Ascending aorta (tissue), 2 donors: Measurements from ENCODE around the gene MYH16. TPM values are rescaled to one million over a fixed set of nuclear protein-coding genes. Genes with fewer than 3 reads are reported as not detected.
"Not testable (repeated sequence)": the region's sequence is repeated elsewhere in the genome, so short reads cannot be mapped to it uniquely, and the experiment has no call there.

Experiments used
- DNase-seq, 2 donors: peaks; one replicate each; pipeline ENCODE4 v3.0.0-alpha.2; 2019; ENCODE audit warnings: low spot score in 2 of 2
- H3K27ac ChIP-seq, 2 donors: fragments of 200-600 bp; sonication (generic); one replicate each; pipeline ENCODE4 v1.5.1; 2016 to 2017; ENCODE audit warnings: mild to moderate bottlenecking in 1 of 2
- H3K27me3 ChIP-seq: fragments of 200-600 bp; sonication (generic); one replicate; pipeline ENCODE4 v1.5.1; 2017
- H3K36me3 ChIP-seq, 2 donors: fragments of 200-600 bp; sonication (generic); one replicate each; pipeline ENCODE4 v1.5.1; 2016
- H3K4me1 ChIP-seq, 2 donors: fragments of 200-600 bp; sonication (generic); one replicate each; pipeline ENCODE4 v1.5.1; 2016 to 2017; ENCODE audit warnings: mild to moderate bottlenecking in 1 of 2
- H3K4me3 ChIP-seq, 2 donors: fragments of 200-600 bp; sonication (generic); one replicate each; pipeline ENCODE4 v1.5.1; 2016 to 2017; ENCODE audit warnings: mild to moderate bottlenecking in 1 of 2
- H3K9me3 ChIP-seq, 2 donors: fragments of 200-600 bp; sonication (generic); one replicate each; pipeline ENCODE4 v1.5.1; 2016
- CTCF ChIP-seq, 3 experiments: fragments of 200-600 bp in 2 of 3; fragments of 450-650 bp in 1 of 3; sonication (generic) in 2 of 3; IDR thresholded peaks; one replicate each; pipeline ENCODE4 v1.5.1; 2016 to 2019; ENCODE audit warnings: antibody characterized with exemption in 3 of 3, mild to moderate bottlenecking in 1 of 3, moderate library complexity in 1 of 3
- intact Hi-C: fragments of 100-400 bp; cut with DNase I; formaldehyde crosslinking; loops from one replicate; pipeline ENCODE4 v1.15.1; 2023
- total RNA-seq: library from RNA; depleted of rRNA; stranded (reverse); fragments of >200 nt; gene quantifications from one replicate; pipeline ENCODE4 v1.1.0, GENCODE V29; 2016

MYH16 gene
- total RNA-seq, result not detected

- TF ChIP-seq CTCF (IDR thresholded peaks at IDR 0.05), result no peak
- H3K4me1 ChIP-seq, result peaks cover 0 to 10% of the 10 kb centered on the region in 2 donors
- no peak within 1 kb of the TSS for H3K27ac ChIP-seq
- H3K9me3 ChIP-seq, result no peaks in the 10 kb centered on the region
- intact Hi-C loops, result no loop called here
- no peaks in the 10 kb centered on the region for H3K27me3 ChIP-seq
- DNase-seq, result no peak
- no peak within 1 kb of the TSS for H3K4me3 ChIP-seq
- no peaks in the 10 kb centered on the region for H3K36me3 ChIP-seq
Measured at GRCh38 chr7:99272476-99273045, at the start of gene MYH16. MYH16 (plus strand) TSS chr7:99272839.

DNA sequence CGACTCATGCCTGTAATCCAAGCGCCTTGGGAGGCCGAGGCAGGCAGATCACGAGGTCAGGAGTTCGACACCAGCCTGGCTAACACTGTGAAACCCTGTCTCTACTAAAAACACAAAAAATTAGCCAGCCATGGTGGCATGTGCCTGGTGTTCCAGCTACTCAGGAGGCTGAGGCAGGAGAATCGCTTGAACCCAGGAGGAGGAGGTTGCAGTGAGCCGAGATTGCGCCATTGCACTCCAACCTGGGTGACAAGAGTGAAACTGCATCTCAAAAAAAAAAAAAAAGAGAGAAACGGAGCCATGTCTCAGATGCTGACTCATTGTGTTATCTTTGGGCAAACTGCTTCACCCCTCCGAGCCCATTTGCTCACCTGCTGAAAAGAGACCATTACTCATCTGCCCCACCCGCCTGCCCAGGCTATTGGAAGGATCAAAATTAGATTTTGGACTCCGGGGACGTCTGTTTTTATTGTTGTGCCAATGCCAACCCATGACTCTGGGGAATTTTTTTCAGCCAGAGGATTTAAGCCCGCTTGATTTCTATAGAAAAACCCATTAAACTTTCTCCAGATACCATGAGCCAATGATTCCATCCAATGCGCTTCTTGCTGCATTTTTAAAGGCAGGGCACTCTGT, 48.3 kb upstream of the MYH16 start:
- not testable (repeated sequence) for H3K4me1 ChIP-seq, H3K9me3 ChIP-seq, H3K27me3 ChIP-seq, H3K36me3 ChIP-seq
- intact Hi-C loops, result loop anchor here (2.0 to 5.0 kb wide), 3 partner anchors 43 to 187 kb away; no protein-coding TSS in a partner anchor
- peak; percentile 50 to 89 for DNase-seq
- Histone ChIP-seq H3K27ac (peak overlapping the region; percentile 77 to 84), H3K4me3 (peak overlapping the region in 1 of 2 donors; percentile 19)

DNA sequence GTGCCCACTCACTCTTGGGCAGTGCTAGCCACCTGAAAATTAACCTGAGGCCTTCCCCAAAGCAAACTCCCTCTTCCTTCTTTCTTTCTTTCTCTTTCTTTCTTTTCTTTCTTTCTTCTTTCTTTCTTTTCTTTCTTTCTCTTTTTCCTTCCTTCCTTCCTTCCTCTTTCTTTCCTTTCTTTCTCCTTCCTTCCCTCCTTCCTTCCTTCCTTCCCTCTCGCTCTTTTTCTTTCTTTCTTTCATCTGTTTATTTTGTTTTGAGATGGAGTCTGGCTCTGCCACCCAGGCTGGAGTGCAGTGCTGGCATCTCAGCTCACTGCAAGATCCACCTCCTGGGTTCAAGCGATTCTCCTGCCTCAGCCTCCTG, 47.8 kb upstream of the MYH16 start:
- no peak for TF ChIP-seq CTCF (IDR thresholded peaks at IDR 0.05)
- peak overlapping the region; percentile 77 to 81 for H3K27ac ChIP-seq
- DNase-seq, result no peak
- no peaks in the 10 kb centered on the region for H3K27me3 ChIP-seq
- intact Hi-C loops, result loop anchor here (2.0 to 5.0 kb wide), 3 partner anchors 42 to 188 kb away; no protein-coding TSS in a partner anchor
- H3K9me3 ChIP-seq, result no peaks in the 10 kb centered on the region
- no peaks in the 10 kb centered on the region for H3K36me3 ChIP-seq
- H3K4me1 ChIP-seq, result peaks cover 0 to 4% of the 10 kb centered on the region in 2 donors
- peak overlapping the region in 1 of 2 donors; percentile 12 for H3K4me3 ChIP-seq

GRCh38 chr7:99229234-99229633, 43.4 kb upstream of the MYH16 start:
- TF ChIP-seq CTCF (IDR thresholded peaks at IDR 0.05), result no peak
- H3K27me3 ChIP-seq, result no peaks in the 10 kb centered on the region
- H3K4me1 ChIP-seq, result peaks cover 0 to 4% of the 10 kb centered on the region in 2 donors
- DNase-seq, result no peak
- no peak overlapping the region for H3K27ac ChIP-seq
- no peak overlapping the region for H3K4me3 ChIP-seq
- H3K9me3 ChIP-seq, result no peaks in the 10 kb centered on the region
- H3K36me3 ChIP-seq, result no peaks in the 10 kb centered on the region
- intact Hi-C loops, result no loop called here

DNA sequence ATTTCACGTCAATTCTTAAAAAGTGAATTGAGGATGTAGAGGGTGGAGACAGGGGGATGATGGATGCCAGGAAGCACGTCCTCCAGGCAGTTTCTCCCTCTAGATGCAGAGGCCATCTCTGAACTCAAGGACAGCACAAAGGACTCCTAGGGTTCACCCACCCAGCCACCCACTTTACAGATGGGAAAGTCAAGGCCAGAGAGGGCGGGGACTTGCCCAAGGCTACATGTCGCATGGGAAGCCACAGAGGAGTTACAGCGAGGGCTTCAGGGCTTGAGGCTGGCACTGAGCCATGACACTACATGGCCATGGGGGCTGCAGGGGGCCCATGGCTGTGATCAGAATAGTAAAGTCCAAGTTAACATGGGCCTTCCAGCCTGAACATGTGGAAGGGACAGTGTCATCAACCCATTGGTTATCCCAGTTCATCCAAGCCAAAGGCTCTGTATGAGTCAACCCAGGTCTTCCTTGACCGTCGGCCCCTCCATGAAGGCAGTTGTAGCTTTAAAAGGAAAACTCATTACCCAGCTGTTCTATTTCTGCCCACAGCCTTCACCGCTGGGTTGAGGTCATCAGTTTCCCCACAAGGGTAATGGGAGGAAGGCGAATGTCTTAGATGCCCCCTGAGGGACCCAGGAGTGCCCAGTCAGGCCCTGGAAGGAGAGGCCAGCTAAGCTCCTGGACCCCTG, 40.4 kb upstream of the MYH16 start:
- no peaks in the 10 kb centered on the region for H3K36me3 ChIP-seq
- intact Hi-C loops, result no loop called here
- H3K27me3 ChIP-seq, result no peaks in the 10 kb centered on the region
- no peaks in the 10 kb centered on the region for H3K9me3 ChIP-seq
- no peak for DNase-seq
- no peak for TF ChIP-seq CTCF (IDR thresholded peaks at IDR 0.05)
- no peak overlapping the region for H3K4me3 ChIP-seq
- no peaks in the 10 kb centered on the region for H3K4me1 ChIP-seq
- H3K27ac ChIP-seq, result no peak overlapping the region

GRCh38 chr7:99232955-99233354, 39.7 kb upstream of the MYH16 start:
- H3K4me1 ChIP-seq, DNase-seq, H3K36me3 ChIP-seq, H3K9me3 ChIP-seq, H3K27me3 ChIP-seq, H3K4me3 ChIP-seq, H3K27ac ChIP-seq, intact Hi-C loops: not testable (repeated sequence)
